HepG2 (cell line): Measurements from ENCODE around the gene CCDC50. TPM values are rescaled to one million over a fixed set of nuclear protein-coding genes. Genes with fewer than 3 reads are reported as not detected.

Experiments used
- ATAC-seq: fragments of 200-7000 bp; cut with Tn5 transposase; 3 replicates; pipeline ENCODE4 v1.9.1; 2020; ENCODE audit warnings: mild to moderate bottlenecking, moderate library complexity
- BruUV-seq: library from RNA; stranded (reverse); fragments of 400-500 nt; replicated peaks from 2 replicates; lab custom pipeline; 2021; lab: Mats Ljungman, UMichigan
- CTCF ChIA-PET: fragments of 300-600 bp; formaldehyde crosslinking; extraction: SDS; loops from one replicate; lab custom pipeline; 2021; ENCODE audit warnings: low total read pairs, inconsistent platforms, low intra/inter-chr PET ratio; lab: Yijun Ruan, JAX
- POLR2A ChIA-PET: fragments of 350-600 bp; sonication (Branson Sonifier 250); formaldehyde crosslinking; loops from one replicate; lab custom pipeline; 2020; ENCODE audit warnings: antibody characterized with exemption, inconsistent platforms; lab: Yijun Ruan, JAX
- DNase-seq: peaks from one replicate; pipeline ENCODE4 v3.0.0-alpha.2; 2015; ENCODE audit warnings: low spot score
- FAIRE-seq: peaks from 3 replicates; lab custom pipeline; 2011; peaks lifted over from hg19 to GRCh38; lab: Jason Lieb, UNC
- H2AFZ ChIP-seq: one replicate; pipeline ENCODE4 v1.6.1; 2011; ENCODE audit warnings: low read length, inconsistent platforms
- H3K27ac ChIP-seq: fragments of 300-600 bp; 3 replicates; pipeline ENCODE4 v1.8.0; 2011; ENCODE audit warnings: mixed run types, mild to moderate bottlenecking, mixed read lengths, low read length, inconsistent platforms; ENCODE audit not compliant: insufficient read depth; ENCODE audit errors: extremely low read length
- H3K27me3 ChIP-seq, 2 experiments: fragments of 200-600 bp in 1 of 2; 2 replicates in 1 of 2; 3 replicates in 1 of 2; pipeline versions ENCODE4 v1.6.0 to v1.8.0; 2011; ENCODE audit warnings: low read length in 2 of 2, mild to moderate bottlenecking in 2 of 2, moderate library complexity in 2 of 2, inconsistent platforms in 1 of 2; ENCODE audit not compliant: insufficient read depth in 2 of 2, control insufficient read depth in 1 of 2
- H3K36me3 ChIP-seq, 2 experiments: fragments of 200-600 bp in 1 of 2; replicated peaks in 1 of 2; 2 replicates in 1 of 2; 3 replicates in 1 of 2; pipeline versions ENCODE4 v1.5.1 to v1.8.0; 2011; ENCODE audit warnings: low read length in 2 of 2, inconsistent platforms in 1 of 2; ENCODE audit not compliant: insufficient read depth in 2 of 2, control insufficient read depth in 1 of 2
- H3K4me1 ChIP-seq: 2 replicates; pipeline ENCODE4 v1.5.1; 2012; ENCODE audit warnings: low read length, inconsistent platforms; ENCODE audit not compliant: insufficient read depth
- H3K4me2 ChIP-seq: 2 replicates; pipeline ENCODE4 v1.6.0; 2011; ENCODE audit warnings: low read depth, low read length, inconsistent platforms
- H3K4me3 ChIP-seq, 3 experiments: fragments of 200-600 bp in 1 of 3; sonication (generic), shearing (Covaris generic) in 1 of 3; replicated peaks in 1 of 3; 2 replicates each; pipeline ENCODE4 v1.5.1; 2011 to 2016; ENCODE audit warnings: low read length in 3 of 3, inconsistent platforms in 2 of 3, low read depth in 2 of 3, mild to moderate bottlenecking in 2 of 3, control low read depth in 1 of 3, mixed read lengths in 1 of 3; ENCODE audit not compliant: insufficient read depth in 1 of 3
- H3K79me2 ChIP-seq: one replicate; pipeline ENCODE4 v1.6.1; 2011; ENCODE audit warnings: low read length, inconsistent platforms; ENCODE audit not compliant: insufficient read depth
- H3K9ac ChIP-seq: 2 replicates; pipeline ENCODE4 v1.6.0; 2011; ENCODE audit warnings: mild to moderate bottlenecking, low read depth, low read length, inconsistent platforms; ENCODE audit not compliant: insufficient read depth
- H3K9me3 ChIP-seq: 2 replicates; pipeline ENCODE4 v1.5.1; 2012; ENCODE audit warnings: mild to moderate bottlenecking, low read length
- H4K20me1 ChIP-seq: 2 replicates; pipeline ENCODE4 v1.6.0; 2011; ENCODE audit warnings: inconsistent platforms, mild to moderate bottlenecking, low read length, moderate library complexity; ENCODE audit not compliant: insufficient read depth
- IKZF1 ChIP-seq: fragments of 450-650 bp; IDR thresholded peaks from 2 replicates; pipeline ENCODE4 v1.7.1; 2016
- RELA ChIP-seq: sonication (generic); formaldehyde crosslinking; IDR thresholded peaks from 2 replicates; pipeline ENCODE4 v1.4.0; 2020; ENCODE audit warnings: missing genetic modification reagents
- RFX1 ChIP-seq: fragments of 450-650 bp; IDR thresholded peaks from 2 replicates; pipeline ENCODE4 v1.6.1; 2017
- SIX4 ChIP-seq: sonication (generic); formaldehyde crosslinking; IDR thresholded peaks from 2 replicates; pipeline ENCODE4 v1.4.0; 2020; ENCODE audit warnings: missing genetic modification reagents
- TERF1 ChIP-seq: sonication (generic); formaldehyde crosslinking; IDR thresholded peaks from 2 replicates; pipeline ENCODE4 v1.8.0; 2022; ENCODE audit warnings: mild to moderate bottlenecking, missing genetic modification reagents, moderate library complexity
- ZBTB34 ChIP-seq: sonication (generic); formaldehyde crosslinking; IDR thresholded peaks from 2 replicates; pipeline ENCODE4 v1.8.0; 2022; ENCODE audit warnings: mild to moderate bottlenecking, missing genetic modification reagents
- ZFP37 ChIP-seq: sonication (generic); formaldehyde crosslinking; IDR thresholded peaks from 2 replicates; pipeline ENCODE4 v1.4.0; 2020; ENCODE audit warnings: missing genetic modification reagents, borderline replicate concordance
- ZNF235 ChIP-seq: sonication (generic); formaldehyde crosslinking; IDR thresholded peaks from 2 replicates; pipeline ENCODE4 v1.8.1; 2023; ENCODE audit warnings: mild to moderate bottlenecking, missing genetic modification reagents, borderline replicate concordance
- ZNF296 ChIP-seq: sonication (generic); formaldehyde crosslinking; conservative IDR thresholded peaks from 2 replicates; pipeline ENCODE4 v1.5.0; 2020; ENCODE audit warnings: mild to moderate bottlenecking, missing genetic modification reagents
- ZZZ3 ChIP-seq: sonication (generic); formaldehyde crosslinking; IDR thresholded peaks from 2 replicates; pipeline ENCODE4 v1.4.0; 2020; ENCODE audit warnings: missing genetic modification reagents, mild to moderate bottlenecking, borderline replicate concordance
- WGBS: methylation state at CpG from one replicate; pipeline ENCODE4 v1.1.6; 2017; ENCODE audit warnings: low lambda C conversion rate; 5-methylcytosine and 5-hydroxymethylcytosine counted together
- in situ Hi-C: cut with HindIII; loops from 2 replicates; pipeline ENCODE4 v1.10.0; 2017; ENCODE audit warnings: low pct_unique_long_range_greater_than_20kb; ENCODE audit not compliant: extremely low pct_ligation_motif_present
- intact Hi-C: fragments of 100-400 bp; cut with micrococcal nuclease; formaldehyde crosslinking; loops from one replicate; pipeline ENCODE4 v1.10.0; 2022; ENCODE audit not compliant: unreplicated experiment
- polyA plus RNA-seq, 8 experiments: library from polyadenylated mRNA; depleted of rRNA in 3 of 8; stranded (reverse) in 7 of 8; unstranded in 1 of 8; fragments of >200 nt; fragmentation: Illumina TruSeq in 4 of 8; extraction: Trizol in 4 of 8; gene quantifications; 2 replicates each; pipeline versions ENCODE4 v1.2.1 to v1.2.3, GENCODE V29; 2011 to 2016; ENCODE audit warnings: low read depth in 4 of 8, missing spikeins in 1 of 8, mixed read lengths in 1 of 8; ENCODE audit not compliant: insufficient read depth in 1 of 8
- total RNA-seq, 5 experiments: library from RNA; depleted of rRNA; stranded (reverse); fragments of >200 nt; fragmentation: Illumina TruSeq; extraction: Trizol; gene quantifications; 2 replicates each; pipeline ENCODE4 v1.2.3, GENCODE V29; 2016; ENCODE audit warnings: low read depth in 1 of 5
- TF ChIP-seq, protein P1 (sequence below): IDR thresholded peaks from 2 replicates; pipeline ENCODE4 v1.6.1; 2016; ENCODE audit warnings: mild to moderate bottlenecking
- TF ChIP-seq, protein P2 (sequence below): sonication (generic); IDR thresholded peaks from 2 replicates; pipeline ENCODE4 v1.6.1; 2016; ENCODE audit warnings: low read depth, borderline replicate concordance

CCDC50 gene
- total and polyA plus RNA-seq, 2 of the 13 experiments (the other 11 are each of a cell fraction or from before 2014, with no cell fraction given) = 47.6 to 66.4 TPM

DNA sequence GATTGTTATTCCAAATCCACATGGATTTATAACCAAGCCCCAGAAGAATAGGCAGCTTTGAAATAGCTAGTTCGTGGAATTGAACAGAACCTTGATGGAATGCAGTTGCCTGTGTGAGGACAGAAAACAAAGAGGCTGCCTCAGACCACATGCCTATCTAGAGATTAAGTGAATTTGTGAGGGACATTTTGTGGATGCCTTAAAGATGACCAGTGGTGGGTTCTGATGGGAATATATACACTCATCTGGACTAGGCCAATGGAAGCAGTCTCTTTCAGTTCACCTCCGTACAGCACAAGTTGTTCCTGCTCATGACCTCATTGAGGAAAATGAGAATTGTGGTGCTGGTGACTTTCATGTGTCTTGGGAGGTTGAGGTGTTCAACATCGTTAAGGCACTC lies 68.6 kb downstream of the CCDC50 start (continued):
- TF ChIP-seq, protein P1, sequence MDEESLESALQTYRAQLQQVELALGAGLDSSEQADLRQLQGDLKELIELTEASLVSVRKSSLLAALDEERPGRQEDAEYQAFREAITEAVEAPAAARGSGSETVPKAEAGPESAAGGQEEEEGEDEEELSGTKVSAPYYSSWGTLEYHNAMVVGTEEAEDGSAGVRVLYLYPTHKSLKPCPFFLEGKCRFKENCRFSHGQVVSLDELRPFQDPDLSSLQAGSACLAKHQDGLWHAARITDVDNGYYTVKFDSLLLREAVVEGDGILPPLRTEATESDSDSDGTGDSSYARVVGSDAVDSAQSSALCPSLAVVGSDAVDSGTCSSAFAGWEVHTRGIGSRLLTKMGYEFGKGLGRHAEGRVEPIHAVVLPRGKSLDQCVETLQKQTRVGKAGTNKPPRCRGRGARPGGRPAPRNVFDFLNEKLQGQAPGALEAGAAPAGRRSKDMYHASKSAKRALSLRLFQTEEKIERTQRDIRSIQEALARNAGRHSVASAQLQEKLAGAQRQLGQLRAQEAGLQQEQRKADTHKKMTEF (CRISPR knock-in tag) = no peak
- no peak for TF ChIP-seq IKZF1
- TF ChIP-seq, protein P2, sequence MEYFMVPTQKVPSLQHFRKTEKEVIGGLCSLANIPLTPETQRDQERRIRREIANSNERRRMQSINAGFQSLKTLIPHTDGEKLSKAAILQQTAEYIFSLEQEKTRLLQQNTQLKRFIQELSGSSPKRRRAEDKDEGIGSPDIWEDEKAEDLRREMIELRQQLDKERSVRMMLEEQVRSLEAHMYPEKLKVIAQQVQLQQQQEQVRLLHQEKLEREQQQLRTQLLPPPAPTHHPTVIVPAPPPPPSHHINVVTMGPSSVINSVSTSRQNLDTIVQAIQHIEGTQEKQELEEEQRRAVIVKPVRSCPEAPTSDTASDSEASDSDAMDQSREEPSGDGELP = no peak
- TF ChIP-seq ZBTB34 (CRISPR knock-in tag) = no peak
- TF ChIP-seq RFX1 = no peak

- ChIA-PET CTCF (no interaction called here), POLR2A (no interaction called here)
- in situ Hi-C loops = no loop called here
- Histone ChIP-seq H3K79me2 (no peaks in the 10 kb centered on the region), H3K4me1 (no peaks in the 10 kb centered on the region), H3K36me3 (peaks cover 2 to 11% of the 10 kb centered on the region in 2 experiments; a peak in 2 of 5 replicates), H3K9ac (no peak overlapping the region), H3K4me3 (no peak overlapping the region), H4K20me1 (no peaks in the 10 kb centered on the region), H3K9me3 (no peaks in the 10 kb centered on the region), H3K27ac (no peak overlapping the region), H3K27me3 (no peaks in the 10 kb centered on the region; a peak in 1 of 5 replicates), H2AFZ (no peak overlapping the region), H3K4me2 (no peak overlapping the region)
- TF ChIP-seq ZFP37 (CRISPR knock-in tag) (no peak), RELA (CRISPR knock-in tag) (no peak), ZNF296 (CRISPR knock-in tag) (no peak), TERF1 (CRISPR knock-in tag) (no peak), ZZZ3 (CRISPR knock-in tag) (no peak), ZNF235 (CRISPR knock-in tag) (no peak), SIX4 (CRISPR knock-in tag) (no peak)
- no peak for FAIRE-seq
- BruUV-seq = no TSS peak
- ATAC-seq = no peak
- 93% methylated on average over 1 of the region's 1 CpG for WGBS
- intact Hi-C loops = no loop called here
- no peak for DNase-seq
Observed at GRCh38 chr3:191398607-191399006, 69.4 kb downstream of the CCDC50 start.
